Lung (tissue), 12 donors: ENCODE results near the gene TP53INP2. TPM values are rescaled to one million over a fixed set of nuclear protein-coding genes. Genes with fewer than 3 reads are reported as not detected.

Source experiments
- ATAC-seq: fragments of 200-7000 bp; cut with Tn5 transposase; one replicate; pipeline ENCODE4 v1.9.1; 2020; ENCODE audit warnings: moderate number of reproducible peaks; ENCODE audit not compliant: insufficient read depth, low FRiP score
- DNase-seq, 3 donors: peaks; one replicate each; pipeline ENCODE4 v3.0.0-alpha.2; 2013 to 2017
- H3K27ac ChIP-seq, 2 donors: one replicate each; pipeline ENCODE4 v1.5.1; 2013; ENCODE audit warnings: mild to moderate bottlenecking in 2 of 2, moderate library complexity in 2 of 2, control low read depth in 1 of 2, inconsistent platforms in 1 of 2, low read depth in 1 of 2, low read length in 1 of 2
- H3K27me3 ChIP-seq, 3 donors: one replicate each; pipeline ENCODE4 v1.5.1; 2013; ENCODE audit warnings: low read length in 2 of 3; ENCODE audit not compliant: control insufficient read depth in 3 of 3, insufficient read depth in 3 of 3
- H3K36me3 ChIP-seq, 4 donors: one replicate each; pipeline ENCODE4 v1.5.1; 2013; ENCODE audit warnings: low read length in 4 of 4, mild to moderate bottlenecking in 1 of 4, moderate library complexity in 1 of 4; ENCODE audit not compliant: control insufficient read depth in 4 of 4, insufficient read depth in 4 of 4
- H3K4me1 ChIP-seq, 5 donors: one replicate each; pipeline ENCODE4 v1.5.1; 2013; ENCODE audit warnings: low read length in 5 of 5, mild to moderate bottlenecking in 2 of 5, moderate library complexity in 1 of 5; ENCODE audit not compliant: control insufficient read depth in 5 of 5, insufficient read depth in 5 of 5
- H3K4me3 ChIP-seq: one replicate; pipeline ENCODE4 v1.5.1; 2013; ENCODE audit warnings: mild to moderate bottlenecking, control low read depth, moderate library complexity
- H3K9ac ChIP-seq, 2 donors: one replicate each; pipeline ENCODE4 v1.5.1; 2013; ENCODE audit warnings: low read length in 2 of 2, control low read depth in 1 of 2; ENCODE audit not compliant: insufficient read depth in 1 of 2
- H3K9me3 ChIP-seq, 4 donors: one replicate each; pipeline ENCODE4 v1.5.1; 2013; ENCODE audit warnings: low read length in 3 of 4, mild to moderate bottlenecking in 1 of 4, moderate library complexity in 1 of 4; ENCODE audit not compliant: control insufficient read depth in 4 of 4, insufficient read depth in 3 of 4
- CTCF ChIP-seq: IDR thresholded peaks from 2 replicates; pipeline ENCODE4 v1.5.1; 2012; ENCODE audit warnings: mild to moderate bottlenecking; ENCODE audit errors: control extremely low read depth, extremely low read depth
- WGBS, 2 donors: extraction: QIAGEN DNeasy Blood & Tissue Kit; methylation state at CpG; one replicate each; pipeline ENCODE4 v1.1.7; 2013; 5-methylcytosine and 5-hydroxymethylcytosine counted together
- polyA plus RNA-seq, 2 donors: library from polyadenylated mRNA; stranded (reverse); fragments of 200-250 nt; gene quantifications; one replicate each; pipeline ENCODE4 v1.2.1, GENCODE V29; 2013
- total RNA-seq, 2 donors: library from RNA; depleted of rRNA in 1 of 2; stranded (reverse); fragments of >200 nt in 1 of 2; gene quantifications; one replicate each; pipeline ENCODE4 v1.2.1, GENCODE V29; 2014 to 2021
- donor health status: control.
- donor health status: control.
- donor health status: Bipolar disorder and iron deficiency.
- donor health status: healthy.
- donor health status: DM: yes; HTN: yes; CAD: no.

Gene TP53INP2
- total and polyA plus RNA-seq, 4 donors, result 5.8 to 19.5 (median 11.4) TPM

DNA sequence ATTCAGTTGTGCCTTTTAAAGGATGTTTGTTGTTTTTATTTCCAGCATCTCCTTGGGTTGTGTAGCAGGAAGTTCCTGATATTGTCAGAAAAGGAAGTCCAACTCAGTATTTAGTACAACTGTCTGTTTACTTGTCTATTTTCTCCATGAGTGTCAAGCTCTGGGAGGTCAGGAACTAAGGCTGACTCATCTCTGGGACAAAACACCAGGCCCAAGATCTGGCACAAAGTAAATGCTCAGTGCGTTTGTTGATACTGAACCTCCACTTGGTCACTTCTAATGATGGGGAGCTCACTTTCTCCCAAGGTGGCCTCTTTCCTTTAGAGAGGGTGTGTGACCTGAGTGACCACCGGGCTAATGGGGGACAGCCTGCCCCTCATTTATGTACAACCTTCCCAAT is 14.7 kb upstream of the TP53INP2 start:
- Histone ChIP-seq H3K9ac (no peak overlapping the region), H3K9me3 (no peaks in the 10 kb centered on the region), H3K27ac (no peak overlapping the region), H3K27me3 (no peaks in the 10 kb centered on the region), H3K36me3 (no peaks in the 10 kb centered on the region), H3K4me3 (no peak overlapping the region), H3K4me1 (peaks cover 0 to 3% (median 0%) of the 10 kb centered on the region in 5 donors)
- ATAC-seq, result no peak
- no peak for TF ChIP-seq CTCF
- WGBS, 2 donors, result 76 to 77% methylated on average over 2 of the region's 2 CpGs
- DNase-seq, result no peak

GRCh38 chr20:34691838-34692237 is 12.3 kb upstream of the TP53INP2 start:
- no peak overlapping the region for H3K9ac ChIP-seq
- ATAC-seq (no peak), DNase-seq (no peak)
- 79 to 86% methylated on average over 3 of the region's 3 CpGs for WGBS, 2 donors
- no peaks in the 10 kb centered on the region for H3K36me3 ChIP-seq
- peaks cover 0 to 3% (median 0%) of the 10 kb centered on the region in 5 donors for H3K4me1 ChIP-seq
- no peak overlapping the region for H3K27ac ChIP-seq
- H3K9me3 ChIP-seq, result no peaks in the 10 kb centered on the region
- H3K27me3 ChIP-seq, result no peaks in the 10 kb centered on the region
- no peak for TF ChIP-seq CTCF
- H3K4me3 ChIP-seq, result no peak overlapping the region

- WGBS, 2 donors, result 53 to 60% methylated on average over 4 of the region's 4 CpGs
These were observed 10.7 kb upstream of the TP53INP2 start for GRCh38 chr20:34693414-34693813.

More at GRCh38 chr20:34693414-34693813, 10.7 kb upstream of the TP53INP2 start:
- no peak for DNase-seq
- no peak for TF ChIP-seq CTCF
- no peaks in the 10 kb centered on the region for H3K27me3 ChIP-seq
- ATAC-seq, result no peak
- H3K27ac ChIP-seq, result no peak overlapping the region
- H3K4me1 ChIP-seq, result peaks cover 0 to 3% (median 0%) of the 10 kb centered on the region in 5 donors
- no peak overlapping the region for H3K4me3 ChIP-seq
- no peaks in the 10 kb centered on the region for H3K36me3 ChIP-seq
- no peak overlapping the region for H3K9ac ChIP-seq
- no peaks in the 10 kb centered on the region for H3K9me3 ChIP-seq
